ENCODE results near the gene PLCE1.

Gene PLCE1

GRCh38 chr10:94025806-94026205, 32.1 kb downstream of the PLCE1 start:
- DNase-seq = no peak

GRCh38 chr10:94027197-94027596, 33.5 kb downstream of the PLCE1 start:
- DNase-seq = no peak

- no peak for DNase-seq
Observed at GRCh38 chr10:94029955-94030354, 36.2 kb downstream of the PLCE1 start.

GRCh38 chr10:94035982-94036765, 42.4 kb downstream of the PLCE1 start:
- DNase-seq = no peak

- DNase-seq = no peak
Observed at GRCh38 chr10:94036766-94037033, 43.0 kb downstream of the PLCE1 start.

GRCh38 chr10:94037286-94037685, 43.6 kb downstream of the PLCE1 start:
- no peak for DNase-seq

GRCh38 chr10:94038024-94038423, 44.3 kb downstream of the PLCE1 start:
- DNase-seq = no peak

- no peak for DNase-seq
Observed at GRCh38 chr10:94041206-94041605, 47.5 kb downstream of the PLCE1 start.

- DNase-seq = no peak
Observed at GRCh38 chr10:94042001-94042833, 48.5 kb downstream of the PLCE1 start.

GRCh38 chr10:94042834-94043175, 49.1 kb downstream of the PLCE1 start:
- no peak for DNase-seq

All from activated effector memory CD4-positive, alpha-beta T cell treated with anti-CD3 and anti-CD28 coated beads, Interleukin-2, amount 50 U/mL, for 16 hours (primary cell).